OCI-LY7 (cell line): Measurements from ENCODE around the gene CDH15. TPM values are rescaled to one million over a fixed set of nuclear protein-coding genes. Genes with fewer than 3 reads are reported as not detected.

ENCODE experiments used
- BruUV-seq: library from RNA; stranded (reverse); fragments of 400-500 nt; replicated peaks from 2 replicates; lab custom pipeline; 2021; lab: Mats Ljungman, UMichigan
- CTCF ChIA-PET: fragments of 300-600 bp; sonication (Branson Sonifier 250); formaldehyde crosslinking; loops from one replicate; lab custom pipeline; 2022; ENCODE audit warnings: antibody characterized with exemption; ENCODE audit not compliant: unreplicated experiment; lab: Charles Lee
- POLR2A ChIA-PET: fragments of 300-600 bp; sonication (Branson Sonifier 250); formaldehyde crosslinking; loops from one replicate; lab custom pipeline; 2022; ENCODE audit warnings: antibody characterized with exemption; lab: Charles Lee
- DNase-seq: peaks from one replicate; pipeline ENCODE4 v3.0.0-alpha.2; 2015; ENCODE audit warnings: low spot score
- H2AFZ ChIP-seq: fragments of 200-600 bp; sonication (generic), shearing (Covaris generic); 2 replicates; pipeline ENCODE4 v1.6.1; 2014; ENCODE audit warnings: mild to moderate bottlenecking, antibody characterized with exemption, low read length, moderate library complexity
- H3K27ac ChIP-seq: fragments of 200-600 bp; sonication (generic); 2 replicates; pipeline ENCODE4 v1.5.1; 2014; ENCODE audit warnings: mixed run types, low read depth, mild to moderate bottlenecking, moderate library complexity, low read length, inconsistent platforms; ENCODE audit not compliant: poor library complexity, severe bottlenecking
- H3K36me3 ChIP-seq: fragments of 200-600 bp; sonication (generic); 2 replicates; pipeline ENCODE4 v1.6.1; 2014; ENCODE audit warnings: mild to moderate bottlenecking, antibody characterized with exemption, low read length, moderate library complexity, mixed read lengths; ENCODE audit not compliant: insufficient read depth
- H3K4me1 ChIP-seq: fragments of 200-600 bp; sonication (generic); 2 replicates; pipeline ENCODE4 v1.5.1; 2014; ENCODE audit warnings: mild to moderate bottlenecking, low read length; ENCODE audit not compliant: insufficient read depth, poor library complexity, severe bottlenecking
- H3K4me2 ChIP-seq: fragments of 200-600 bp; sonication (generic); 2 replicates; pipeline ENCODE4 v1.6.1; 2014; ENCODE audit warnings: mild to moderate bottlenecking, low read length
- H3K4me3 ChIP-seq: fragments of 200-600 bp; sonication (generic); 2 replicates; pipeline ENCODE4 v1.5.1; 2014; ENCODE audit warnings: mild to moderate bottlenecking, low read depth, low read length; ENCODE audit not compliant: poor library complexity, severe bottlenecking
- H3K79me2 ChIP-seq: fragments of 200-600 bp; sonication (generic); 2 replicates; pipeline ENCODE4 v1.6.1; 2016; ENCODE audit warnings: low read depth, mild to moderate bottlenecking, low read length, moderate library complexity, mixed read lengths; ENCODE audit not compliant: insufficient read depth
- H3K9me2 ChIP-seq: fragments of 200-600 bp; sonication (generic); 2 replicates; pipeline ENCODE4 v1.6.1; 2016; ENCODE audit warnings: mild to moderate bottlenecking, low read length, mixed read lengths; ENCODE audit not compliant: insufficient read depth
- H3K9me3 ChIP-seq: fragments of 200-600 bp; sonication (generic); 2 replicates; pipeline ENCODE4 v1.6.1; 2014; ENCODE audit warnings: mild to moderate bottlenecking, mixed run types, low read length, mixed read lengths
- H4K20me1 ChIP-seq: fragments of 200-600 bp; sonication (generic); 2 replicates; pipeline ENCODE4 v1.6.1; 2014; ENCODE audit warnings: mild to moderate bottlenecking, antibody characterized with exemption, low read length, moderate library complexity, mixed read lengths; ENCODE audit not compliant: insufficient read depth
- CTCF ChIP-seq: fragments of 200-600 bp; sonication (generic); conservative IDR thresholded peaks from 2 replicates; pipeline ENCODE4 v1.5.1; 2014; ENCODE audit warnings: mild to moderate bottlenecking, antibody characterized with exemption, low read length, moderate library complexity, mixed read lengths
- EZH2phosphoT487 ChIP-seq: fragments of 200-600 bp; sonication (generic); IDR thresholded peaks from 2 replicates; pipeline ENCODE4 v1.6.1; 2018; ENCODE audit warnings: low read depth, borderline replicate concordance, mild to moderate bottlenecking, mixed run types, antibody characterized with exemption, low read length, moderate library complexity, mixed read lengths
- intact Hi-C: fragments of 100-400 bp; cut with micrococcal nuclease; formaldehyde crosslinking; loops from one replicate; pipeline ENCODE4 v1.10.0; 2022; ENCODE audit not compliant: unreplicated experiment
- total RNA-seq, 2 experiments: library from RNA; depleted of rRNA in 1 of 2; stranded (reverse); fragments of >200 nt in 1 of 2; shearing (Covaris generic) in 1 of 2; gene quantifications; 2 replicates each; pipeline ENCODE4 v1.2.3, GENCODE V29; 2014 to 2022

CDH15 gene
- total RNA-seq, 2 experiments from 2014 or later, result not detected

GRCh38 chr16:89135971-89136765 lies 35.4 kb upstream of the CDH15 start:
- Histone ChIP-seq H2AFZ (no peak overlapping the region), H3K9me3 (no peaks in the 10 kb centered on the region), H3K79me2 (peaks cover 4% of the 10 kb centered on the region; the same call in 1 of the 2 replicates), H3K36me3 (peaks cover 95% of the 10 kb centered on the region), H3K27ac (no peak overlapping the region), H3K9me2 (no peaks in the 10 kb centered on the region), H3K4me3 (no peak overlapping the region), H3K4me2 (no peak overlapping the region), H3K4me1 (no peaks in the 10 kb centered on the region), H4K20me1 (no peaks in the 10 kb centered on the region)
- TF ChIP-seq EZH2phosphoT487, result no peak
- no peak for TF ChIP-seq CTCF
- BruUV-seq, result no TSS peak
- DNase-seq, result no peak
- POLR2A ChIA-PET, result no interaction called here
- CTCF ChIA-PET, result no interaction called here
- intact Hi-C loops, result no loop called here

GRCh38 chr16:89136931-89137330 lies 34.6 kb upstream of the CDH15 start:
- no peak for DNase-seq
- ChIA-PET POLR2A (interaction anchor here (0.7 kb wide), 1 partner anchor 28 kb away, joined by 3 read pairs; no protein-coding TSS in a partner anchor), CTCF (no interaction called here)
- TF ChIP-seq CTCF (no peak), EZH2phosphoT487 (no peak)
- H3K9me2 ChIP-seq, result no peaks in the 10 kb centered on the region
- no peak overlapping the region for H3K4me2 ChIP-seq
- H3K36me3 ChIP-seq, result peaks cover 95% of the 10 kb centered on the region
- H3K4me1 ChIP-seq, result no peaks in the 10 kb centered on the region
- intact Hi-C loops, result no loop called here
- no peaks in the 10 kb centered on the region for H4K20me1 ChIP-seq
- H3K27ac ChIP-seq, result no peak overlapping the region
- no peak overlapping the region for H2AFZ ChIP-seq
- H3K4me3 ChIP-seq, result no peak overlapping the region
- no TSS peak for BruUV-seq
- H3K9me3 ChIP-seq, result no peaks in the 10 kb centered on the region
- H3K79me2 ChIP-seq, result no peaks in the 10 kb centered on the region
